HCT116 (cell line): Measurements from ENCODE around the gene NAALADL2. TPM values are rescaled to one million over a fixed set of nuclear protein-coding genes. Genes with fewer than 3 reads are reported as not detected.

Experiments used
- ATAC-seq: fragments of 200-7000 bp; cut with Tn5 transposase; 2 replicates; pipeline ENCODE4 v1.9.1; 2020; ENCODE audit warnings: mild to moderate bottlenecking, moderate library complexity
- BruUV-seq: library from RNA; stranded (reverse); fragments of 400-500 nt; replicated peaks from 2 replicates; lab custom pipeline; 2021; lab: Mats Ljungman, UMichigan
- CTCF ChIA-PET: fragments of 300-600 bp; sonication (Branson Sonifier 250); formaldehyde crosslinking; loops from one replicate; lab custom pipeline; 2021; ENCODE audit warnings: antibody characterized with exemption; lab: Charles Lee
- POLR2A ChIA-PET: fragments of 300-600, 350-600 bp; sonication (Branson Sonifier 250); formaldehyde crosslinking; loops from one replicate; lab custom pipeline; 2021; ENCODE audit warnings: antibody characterized with exemption; lab: Charles Lee
- RAD21 ChIA-PET, 2 experiments: fragments of 300-600 bp; sonication (Branson Sonifier 250); formaldehyde crosslinking; loops; one replicate each; lab custom pipeline; 2023; ENCODE audit warnings: low total read pairs in 2 of 2; ENCODE audit not compliant: uncharacterized antibody in 2 of 2, unreplicated experiment in 2 of 2, low non-redundant PET in 1 of 2; lab: Charles Lee
- DNase-seq: peaks from one replicate; pipeline ENCODE4 v3.0.0-alpha.2; 2010; ENCODE audit warnings: low read depth, low spot score
- H2AFZ ChIP-seq: fragments of 200-600 bp; shearing (Covaris generic), sonication (generic); 2 replicates; pipeline ENCODE4 v1.6.1; 2017; ENCODE audit warnings: low read depth, mixed run types, mixed read lengths, antibody characterized with exemption, low read length; ENCODE audit not compliant: poor library complexity, severe bottlenecking
- H3K27ac ChIP-seq: 2 replicates; pipeline ENCODE4 v1.5.1; 2012; ENCODE audit warnings: low read depth, low read length
- H3K27me3 ChIP-seq: fragments of 200-600 bp; sonication (generic); 2 replicates; pipeline ENCODE4 v1.6.1; 2016; ENCODE audit warnings: mixed run types, low read length, mixed read lengths; ENCODE audit not compliant: insufficient read depth
- H3K36me3 ChIP-seq, 2 experiments: fragments of 200-500 bp in 1 of 2; fragments of 200-600 bp in 1 of 2; sonication (Bioruptor generic) in 1 of 2; sonication (generic) in 1 of 2; 2 replicates each; pipeline versions ENCODE4 v1.5.1 to v1.6.1; 2014 to 2016; ENCODE audit warnings: low read length in 2 of 2, inconsistent platforms in 1 of 2, mixed read lengths in 1 of 2, mixed run types in 1 of 2; ENCODE audit not compliant: insufficient read depth in 2 of 2, control insufficient read depth in 1 of 2
- H3K4me1 ChIP-seq, 2 experiments: fragments of 200-600 bp in 1 of 2; sonication (generic) in 1 of 2; 2 replicates each; pipeline versions ENCODE4 v1.5.1 to v1.6.1; 2012 to 2017; ENCODE audit warnings: low read length in 2 of 2, inconsistent platforms in 1 of 2, mild to moderate bottlenecking in 1 of 2, mixed read lengths in 1 of 2, mixed run types in 1 of 2, moderate library complexity in 1 of 2; ENCODE audit not compliant: insufficient read depth in 2 of 2, control insufficient read depth in 1 of 2
- H3K4me2 ChIP-seq: fragments of 200-600 bp; sonication (generic); 2 replicates; pipeline ENCODE4 v1.6.1; 2017; ENCODE audit warnings: mixed run types, low read length, mixed read lengths
- H3K4me3 ChIP-seq, 2 experiments: fragments of 200-600 bp in 1 of 2; sonication (generic) in 1 of 2; replicated peaks in 1 of 2; 2 replicates each; pipeline ENCODE4 v1.5.1; 2011 to 2016; ENCODE audit warnings: low read length in 2 of 2, control low read depth in 1 of 2, low read depth in 1 of 2, mild to moderate bottlenecking in 1 of 2, mixed read lengths in 1 of 2, mixed run types in 1 of 2
- H3K79me2 ChIP-seq: fragments of 200-600 bp; sonication (generic); 2 replicates; pipeline ENCODE4 v1.6.1; 2017; ENCODE audit warnings: mild to moderate bottlenecking, mixed run types, low read length, moderate library complexity, mixed read lengths; ENCODE audit not compliant: insufficient read depth
- H3K9ac ChIP-seq: fragments of 200-600 bp; sonication (generic); 2 replicates; pipeline ENCODE4 v1.6.1; 2016; ENCODE audit warnings: low read length, mixed read lengths
- H3K9me2 ChIP-seq: fragments of 200-600 bp; sonication (generic), shearing (Covaris generic); 2 replicates; pipeline ENCODE4 v1.6.1; 2017; ENCODE audit warnings: mixed run types, mild to moderate bottlenecking, moderate library complexity; ENCODE audit not compliant: insufficient read depth
- H3K9me3 ChIP-seq, 2 experiments: fragments of 200-500 bp in 1 of 2; fragments of 200-600 bp in 1 of 2; sonication (Bioruptor generic) in 1 of 2; sonication (generic) in 1 of 2; 2 replicates each; pipeline ENCODE4 v1.6.1; 2014 to 2017; ENCODE audit warnings: low read length in 2 of 2, mixed read lengths in 2 of 2, inconsistent platforms in 1 of 2, low read depth in 1 of 2, mild to moderate bottlenecking in 1 of 2, mixed run types in 1 of 2, moderate library complexity in 1 of 2; ENCODE audit not compliant: control insufficient read depth in 1 of 2, insufficient read depth in 1 of 2
- H4K20me1 ChIP-seq: fragments of 200-600 bp; sonication (generic), shearing (Covaris generic); 2 replicates; pipeline ENCODE4 v1.6.1; 2017; ENCODE audit warnings: mixed run types, mild to moderate bottlenecking, moderate library complexity; ENCODE audit not compliant: insufficient read depth
- CBX3 ChIP-seq: IDR thresholded peaks from 2 replicates; pipeline ENCODE4 v1.6.1; 2012; ENCODE audit warnings: low read depth
- JUND ChIP-seq: IDR thresholded peaks from 2 replicates; pipeline ENCODE4 v1.6.1; 2012
- POLR2A ChIP-seq: IDR thresholded peaks from 2 replicates; pipeline ENCODE4 v1.7.0; 2011; ENCODE audit warnings: borderline replicate concordance; ENCODE audit not compliant: insufficient read depth, insufficient read length; ENCODE audit errors: extremely low read depth
- SIN3A ChIP-seq: IDR thresholded peaks from 2 replicates; pipeline ENCODE4 v1.6.1; 2012; ENCODE audit warnings: low read depth
- SP1 ChIP-seq: IDR thresholded peaks from 2 replicates; pipeline ENCODE4 v1.6.1; 2012; ENCODE audit warnings: low read depth
- SRF ChIP-seq: IDR thresholded peaks from 2 replicates; pipeline ENCODE4 v1.6.1; 2012; ENCODE audit warnings: low read depth
- TCF7L2 ChIP-seq: IDR thresholded peaks from 2 replicates; pipeline ENCODE4 v1.7.0; 2011; ENCODE audit warnings: borderline replicate concordance, inconsistent platforms; ENCODE audit not compliant: insufficient read depth, insufficient read length; ENCODE audit errors: extremely low read depth
- YY1 ChIP-seq: IDR thresholded peaks from 2 replicates; pipeline ENCODE4 v1.6.1; 2011; ENCODE audit warnings: low read length, low read depth, moderate library complexity, mild to moderate bottlenecking; ENCODE audit not compliant: insufficient replicate concordance; ENCODE audit errors: extremely low read depth
- ZFX ChIP-seq: fragments of 450-650 bp; IDR thresholded peaks from 2 replicates; pipeline ENCODE4 v1.6.1; 2017
- intact Hi-C: fragments of 100-400 bp; cut with micrococcal nuclease; formaldehyde crosslinking; loops from 2 replicates; pipeline ENCODE4 v1.10.0; 2022
- total RNA-seq: library from RNA; stranded (reverse); gene quantifications from one replicate; pipeline ENCODE4 v1.2.1, GENCODE V29; 2021; ENCODE audit not compliant: unreplicated experiment
- TF ChIP-seq, protein P1 (sequence below), 3 experiments: fragments of 200-600 bp in 1 of 3; sonication (generic) in 1 of 3; IDR thresholded peaks in 2 of 3; conservative IDR thresholded peaks in 1 of 3; 2 replicates each; pipeline ENCODE4 v1.5.1; 2012 to 2017; ENCODE audit warnings: low read depth in 2 of 3, low read length in 2 of 3, antibody characterized with exemption in 1 of 3, borderline replicate concordance in 1 of 3, control low read depth in 1 of 3, mild to moderate bottlenecking in 1 of 3, mixed read lengths in 1 of 3, mixed run types in 1 of 3, moderate library complexity in 1 of 3; ENCODE audit not compliant: insufficient read depth in 1 of 3
- TF ChIP-seq, protein P2 (sequence below): IDR thresholded peaks from 2 replicates; pipeline ENCODE4 v1.6.1; 2012

NAALADL2 gene
- total RNA-seq, 1 experiment from 2014 or later, result 2.9 TPM

DNA sequence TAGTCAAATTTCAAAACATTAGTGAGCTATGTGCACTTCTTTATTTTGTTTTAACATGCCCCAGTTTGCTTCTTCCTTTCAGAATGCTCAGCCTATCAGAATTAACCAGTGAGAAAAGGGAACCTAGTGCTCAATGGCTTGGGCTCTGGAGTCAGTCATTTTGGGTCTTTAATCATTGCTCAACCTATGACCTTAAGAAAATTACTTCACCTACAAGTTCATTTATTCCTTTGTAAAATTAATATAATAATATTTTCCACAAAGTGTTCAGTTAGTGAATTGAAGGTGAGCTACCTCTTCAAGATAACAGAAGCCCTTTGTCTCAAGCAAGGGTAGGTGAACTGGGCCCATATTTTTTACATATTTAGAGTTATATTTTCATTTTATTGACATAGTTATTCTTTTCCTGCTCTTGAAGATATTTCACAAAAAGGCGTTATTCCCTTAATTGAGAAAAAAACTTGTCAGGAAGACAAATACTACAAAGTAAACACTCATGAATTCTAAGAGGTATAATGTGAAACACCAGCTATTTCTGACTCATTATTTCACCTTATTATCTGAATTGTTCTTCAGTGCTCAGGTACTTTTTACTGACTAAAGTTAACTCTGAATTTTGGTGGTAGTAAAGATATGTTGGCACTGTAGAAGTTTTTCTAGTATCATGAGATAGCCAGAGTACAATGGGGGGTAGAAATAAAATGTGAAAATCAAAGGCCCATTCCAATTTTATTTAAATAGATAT, 415.5 kb downstream of the NAALADL2 start:
- no peaks in the 10 kb centered on the region for H3K27me3 ChIP-seq
- no peak overlapping the region for H3K4me2 ChIP-seq
- no peaks in the 10 kb centered on the region for H3K9me2 ChIP-seq
- ChIA-PET CTCF (no interaction called here), RAD21 (no interaction called here), POLR2A (no interaction called here)
- no peak overlapping the region for H3K4me3 ChIP-seq
- intact Hi-C loops, result no loop called here
- H3K9ac ChIP-seq, result no peak overlapping the region
- H3K4me1 ChIP-seq, result no peaks in the 10 kb centered on the region
- no peaks in the 10 kb centered on the region; the same call in 1 of the 2 replicates for H4K20me1 ChIP-seq
- BruUV-seq, result no TSS peak
- TF ChIP-seq TCF7L2 (no peak), JUND (no peak)
- TF ChIP-seq, all 23 proteins: peak for 0
- Histone ChIP-seq H3K27ac (no peak overlapping the region), H3K79me2 (no peaks in the 10 kb centered on the region), H2AFZ (peak overlapping the region; percentile 15), H3K9me3 (no peaks in the 10 kb centered on the region), H3K36me3 (no peaks in the 10 kb centered on the region)
- ATAC-seq (no peak), DNase-seq (no peak)

DNA sequence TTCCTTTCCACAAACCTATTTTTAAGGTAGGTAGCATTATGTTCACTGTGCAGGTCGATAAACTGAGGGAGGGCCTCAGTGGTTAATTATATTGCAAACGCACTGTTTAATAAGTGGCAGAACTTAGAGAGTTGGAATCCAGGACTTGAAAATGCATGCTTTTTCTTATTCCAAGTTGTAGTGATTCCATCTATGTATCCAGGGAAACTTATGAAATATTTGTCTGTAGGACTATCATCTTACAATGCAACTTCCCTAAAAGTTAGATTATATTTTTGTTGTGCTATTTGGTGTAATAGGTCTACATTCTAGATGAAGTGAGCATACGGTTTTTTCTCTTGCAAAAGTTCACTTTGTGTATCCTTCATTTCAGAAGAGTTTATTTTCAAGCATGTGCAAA, 419.5 kb downstream of the NAALADL2 start:
- intact Hi-C loops, result no loop called here
- RAD21 ChIA-PET, result no interaction called here
- H3K4me1 ChIP-seq, result no peaks in the 10 kb centered on the region
- ATAC-seq, result no peak
- TF ChIP-seq YY1 (no peak), SP1 (no peak), JUND (no peak), SIN3A (no peak), ZFX (no peak), SRF (no peak), CBX3 (no peak), POLR2A (no peak)
- TF ChIP-seq, protein P1, sequence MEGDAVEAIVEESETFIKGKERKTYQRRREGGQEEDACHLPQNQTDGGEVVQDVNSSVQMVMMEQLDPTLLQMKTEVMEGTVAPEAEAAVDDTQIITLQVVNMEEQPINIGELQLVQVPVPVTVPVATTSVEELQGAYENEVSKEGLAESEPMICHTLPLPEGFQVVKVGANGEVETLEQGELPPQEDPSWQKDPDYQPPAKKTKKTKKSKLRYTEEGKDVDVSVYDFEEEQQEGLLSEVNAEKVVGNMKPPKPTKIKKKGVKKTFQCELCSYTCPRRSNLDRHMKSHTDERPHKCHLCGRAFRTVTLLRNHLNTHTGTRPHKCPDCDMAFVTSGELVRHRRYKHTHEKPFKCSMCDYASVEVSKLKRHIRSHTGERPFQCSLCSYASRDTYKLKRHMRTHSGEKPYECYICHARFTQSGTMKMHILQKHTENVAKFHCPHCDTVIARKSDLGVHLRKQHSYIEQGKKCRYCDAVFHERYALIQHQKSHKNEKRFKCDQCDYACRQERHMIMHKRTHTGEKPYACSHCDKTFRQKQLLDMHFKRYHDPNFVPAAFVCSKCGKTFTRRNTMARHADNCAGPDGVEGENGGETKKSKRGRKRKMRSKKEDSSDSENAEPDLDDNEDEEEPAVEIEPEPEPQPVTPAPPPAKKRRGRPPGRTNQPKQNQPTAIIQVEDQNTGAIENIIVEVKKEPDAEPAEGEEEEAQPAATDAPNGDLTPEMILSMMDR (IDR thresholded peaks at IDR 0.05 in 2 of 3, conservative IDR thresholded peaks at IDR 0.05 in 1 of 3; ENCODE audit: borderline replicate concordance in 1 of 3, insufficient read depth in 1 of 3, low read depth in 2 of 3, low read length in 2 of 3), result no peak
- TF ChIP-seq, protein P2, sequence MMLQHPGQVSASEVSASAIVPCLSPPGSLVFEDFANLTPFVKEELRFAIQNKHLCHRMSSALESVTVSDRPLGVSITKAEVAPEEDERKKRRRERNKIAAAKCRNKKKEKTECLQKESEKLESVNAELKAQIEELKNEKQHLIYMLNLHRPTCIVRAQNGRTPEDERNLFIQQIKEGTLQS, result no peak
- TF ChIP-seq, all 23 proteins: peak for 0
- no TSS peak for BruUV-seq
- POLR2A ChIA-PET, result no interaction called here
- no peak overlapping the region for H3K9ac ChIP-seq
- H3K27me3 ChIP-seq, result no peaks in the 10 kb centered on the region
- no peak overlapping the region for H3K4me2 ChIP-seq
- H3K9me3 ChIP-seq, result no peaks in the 10 kb centered on the region
- no peaks in the 10 kb centered on the region for H3K36me3 ChIP-seq
- no peak for DNase-seq
- CTCF ChIA-PET, result no interaction called here
- no peak overlapping the region for H3K27ac ChIP-seq
- 0 out of 2 replicates have a peak, but pooled peaks cover 3% of the 10 kb centered on the region for H3K9me2 ChIP-seq
- H4K20me1 ChIP-seq, result no peaks in the 10 kb centered on the region; the same call in 1 of the 2 replicates
- H2AFZ ChIP-seq, result no peak overlapping the region
- no peak overlapping the region for H3K4me3 ChIP-seq
- H3K79me2 ChIP-seq, result no peaks in the 10 kb centered on the region
